GM06990 (cell line): Measurements from ENCODE around the gene MFRP.
A peak's percentile ranks its signal among the peaks of the same experiment; 100 is the strongest.
"Not testable (repeated sequence)": the region's sequence is repeated elsewhere in the genome, so short reads cannot be mapped to it uniquely, and the experiment has no call there.

ENCODE experiments used
- DNase-seq: peaks from one replicate; pipeline ENCODE4 v3.0.0-alpha.2; 2011; ENCODE audit not compliant: insufficient read length; ENCODE audit errors: extremely low read depth
- H3K27me3 ChIP-seq: replicated peaks from 2 replicates; pipeline ENCODE4 v1.6.0; 2011; ENCODE audit warnings: low read length; ENCODE audit not compliant: control insufficient read depth, insufficient read depth
- H3K36me3 ChIP-seq: 2 replicates; pipeline ENCODE4 v1.5.1; 2011; ENCODE audit warnings: low read length; ENCODE audit not compliant: control insufficient read depth, insufficient read depth
- H3K4me3 ChIP-seq: replicated peaks from 2 replicates; pipeline ENCODE4 v1.5.1; 2011; ENCODE audit warnings: low read depth, mild to moderate bottlenecking, control low read depth, low read length
- CTCF ChIP-seq: IDR thresholded peaks from 2 replicates; pipeline ENCODE4 v1.5.1; 2011; ENCODE audit warnings: low read length, control low read depth, mild to moderate bottlenecking, inconsistent platforms; ENCODE audit not compliant: insufficient read depth, poor library complexity, severe bottlenecking

MFRP gene

GRCh38 chr11:119346605-119347004 is at the start of gene MFRP:
Gene MFRP, minus strand, starts transcription at chr11:119346705. Its CDS starts 192 bp downstream, at chr11:119346513.
- Histone ChIP-seq H3K36me3 (no peaks in the 10 kb centered on the region), H3K4me3 (no peak within 1 kb of the TSS), H3K27me3 (peaks cover 2% of the 10 kb centered on the region)
- no peak for DNase-seq
- no peak for TF ChIP-seq CTCF

- DNase-seq = no peak
- H3K4me3 ChIP-seq = no peak overlapping the region
- peaks cover 1% of the 10 kb centered on the region; the same call in 1 of the 2 replicates for H3K27me3 ChIP-seq
- no peaks in the 10 kb centered on the region for H3K36me3 ChIP-seq
- TF ChIP-seq CTCF = no peak
These were observed 44.8 kb upstream of the MFRP start for GRCh38 chr11:119391275-119391674.

- H3K36me3 ChIP-seq = no peaks in the 10 kb centered on the region
- no peak overlapping the region for H3K4me3 ChIP-seq
- peak; percentile 65 for TF ChIP-seq CTCF
- DNase-seq = no peak
- H3K27me3 ChIP-seq = peaks cover 1% of the 10 kb centered on the region; the same call in 1 of the 2 replicates
These were observed 43.2 kb upstream of the MFRP start for GRCh38 chr11:119389611-119390254.

- no peak for TF ChIP-seq CTCF
- no peak overlapping the region for H3K4me3 ChIP-seq
- H3K36me3 ChIP-seq = no peaks in the 10 kb centered on the region
- DNase-seq = no peak
- H3K27me3 ChIP-seq = no peaks in the 10 kb centered on the region; the same call in 1 of the 2 replicates
These were observed 41.6 kb upstream of the MFRP start for GRCh38 chr11:119388103-119388502.

GRCh38 chr11:119384332-119384731 is 37.8 kb upstream of the MFRP start:
- H3K4me3 ChIP-seq = no peak overlapping the region
- DNase-seq = no peak
- TF ChIP-seq CTCF = no peak
- no peaks in the 10 kb centered on the region for H3K36me3 ChIP-seq
- no peaks in the 10 kb centered on the region; the same call in none of the 2 replicates for H3K27me3 ChIP-seq

- H3K4me3 ChIP-seq, H3K27me3 ChIP-seq, H3K36me3 ChIP-seq, DNase-seq: not testable (repeated sequence)
These were observed 36.0 kb upstream of the MFRP start for GRCh38 chr11:119382513-119382912.
